HepG2 (cell line): Measurements from ENCODE around the gene LRRN3. TPM values are rescaled to one million over a fixed set of nuclear protein-coding genes. Genes with fewer than 3 reads are reported as not detected.

ENCODE experiments used
- ATAC-seq: fragments of 200-7000 bp; cut with Tn5 transposase; 3 replicates; pipeline ENCODE4 v1.9.1; 2020; ENCODE audit warnings: mild to moderate bottlenecking, moderate library complexity
- BruUV-seq: library from RNA; stranded (reverse); fragments of 400-500 nt; replicated peaks from 2 replicates; lab custom pipeline; 2021; lab: Mats Ljungman, UMichigan
- CTCF ChIA-PET: fragments of 300-600 bp; formaldehyde crosslinking; extraction: SDS; loops from one replicate; lab custom pipeline; 2021; ENCODE audit warnings: low total read pairs, inconsistent platforms, low intra/inter-chr PET ratio; lab: Yijun Ruan, JAX
- POLR2A ChIA-PET: fragments of 350-600 bp; sonication (Branson Sonifier 250); formaldehyde crosslinking; loops from one replicate; lab custom pipeline; 2020; ENCODE audit warnings: antibody characterized with exemption, inconsistent platforms; lab: Yijun Ruan, JAX
- DNase-seq: peaks from one replicate; pipeline ENCODE4 v3.0.0-alpha.2; 2015; ENCODE audit warnings: low spot score
- FAIRE-seq: peaks from 3 replicates; lab custom pipeline; 2011; peaks lifted over from hg19 to GRCh38; lab: Jason Lieb, UNC
- H2AFZ ChIP-seq: one replicate; pipeline ENCODE4 v1.6.1; 2011; ENCODE audit warnings: low read length, inconsistent platforms
- H3K27ac ChIP-seq: fragments of 300-600 bp; 3 replicates; pipeline ENCODE4 v1.8.0; 2011; ENCODE audit warnings: mixed run types, mild to moderate bottlenecking, mixed read lengths, low read length, inconsistent platforms; ENCODE audit not compliant: insufficient read depth; ENCODE audit errors: extremely low read length
- H3K27me3 ChIP-seq, 2 experiments: fragments of 200-600 bp in 1 of 2; 2 replicates in 1 of 2; 3 replicates in 1 of 2; pipeline versions ENCODE4 v1.6.0 to v1.8.0; 2011; ENCODE audit warnings: low read length in 2 of 2, mild to moderate bottlenecking in 2 of 2, moderate library complexity in 2 of 2, inconsistent platforms in 1 of 2; ENCODE audit not compliant: insufficient read depth in 2 of 2, control insufficient read depth in 1 of 2
- H3K36me3 ChIP-seq, 2 experiments: fragments of 200-600 bp in 1 of 2; replicated peaks in 1 of 2; 2 replicates in 1 of 2; 3 replicates in 1 of 2; pipeline versions ENCODE4 v1.5.1 to v1.8.0; 2011; ENCODE audit warnings: low read length in 2 of 2, inconsistent platforms in 1 of 2; ENCODE audit not compliant: insufficient read depth in 2 of 2, control insufficient read depth in 1 of 2
- H3K4me1 ChIP-seq: 2 replicates; pipeline ENCODE4 v1.5.1; 2012; ENCODE audit warnings: low read length, inconsistent platforms; ENCODE audit not compliant: insufficient read depth
- H3K4me2 ChIP-seq: 2 replicates; pipeline ENCODE4 v1.6.0; 2011; ENCODE audit warnings: low read depth, low read length, inconsistent platforms
- H3K4me3 ChIP-seq, 3 experiments: fragments of 200-600 bp in 1 of 3; sonication (generic), shearing (Covaris generic) in 1 of 3; replicated peaks in 1 of 3; 2 replicates each; pipeline ENCODE4 v1.5.1; 2011 to 2016; ENCODE audit warnings: low read length in 3 of 3, inconsistent platforms in 2 of 3, low read depth in 2 of 3, mild to moderate bottlenecking in 2 of 3, control low read depth in 1 of 3, mixed read lengths in 1 of 3; ENCODE audit not compliant: insufficient read depth in 1 of 3
- H3K79me2 ChIP-seq: one replicate; pipeline ENCODE4 v1.6.1; 2011; ENCODE audit warnings: low read length, inconsistent platforms; ENCODE audit not compliant: insufficient read depth
- H3K9ac ChIP-seq: 2 replicates; pipeline ENCODE4 v1.6.0; 2011; ENCODE audit warnings: mild to moderate bottlenecking, low read depth, low read length, inconsistent platforms; ENCODE audit not compliant: insufficient read depth
- H3K9me3 ChIP-seq: 2 replicates; pipeline ENCODE4 v1.5.1; 2012; ENCODE audit warnings: mild to moderate bottlenecking, low read length
- H4K20me1 ChIP-seq: 2 replicates; pipeline ENCODE4 v1.6.0; 2011; ENCODE audit warnings: inconsistent platforms, mild to moderate bottlenecking, low read length, moderate library complexity; ENCODE audit not compliant: insufficient read depth
- ATF1 ChIP-seq: IDR thresholded peaks from 2 replicates; pipeline ENCODE4 v1.6.1; 2016; ENCODE audit warnings: mild to moderate bottlenecking, control low read depth
- DNMT3B ChIP-seq: conservative IDR thresholded peaks from 2 replicates; pipeline ENCODE4 v1.6.1; 2016; ENCODE audit warnings: missing biosample characterization, control low read depth
- GFI1 ChIP-seq: sonication (generic); formaldehyde crosslinking; IDR thresholded peaks from 2 replicates; pipeline ENCODE4 v1.5.0; 2020; ENCODE audit warnings: missing genetic modification reagents, mild to moderate bottlenecking, borderline replicate concordance
- MYC ChIP-seq: sonication (generic); formaldehyde crosslinking; IDR thresholded peaks from 2 replicates; pipeline ENCODE4 v1.9.0; 2021; ENCODE audit warnings: missing genetic modification reagents, borderline replicate concordance
- RBM39 ChIP-seq: fragments of 200-400 bp; formaldehyde crosslinking; IDR thresholded peaks from one replicate; pipeline ENCODE4 v1.6.1; 2018; ENCODE audit warnings: antibody characterized with exemption, mild to moderate bottlenecking, low read depth, low read length; ENCODE audit not compliant: poor library complexity, severe bottlenecking
- SIN3A ChIP-seq: IDR thresholded peaks from 2 replicates; pipeline ENCODE4 v1.6.1; 2011; ENCODE audit warnings: low read depth, mild to moderate bottlenecking, control low read depth, low read length, borderline replicate concordance
- ZNF251 ChIP-seq: sonication (generic); formaldehyde crosslinking; IDR thresholded peaks from 2 replicates; pipeline ENCODE4 v1.9.0; 2021; ENCODE audit warnings: mild to moderate bottlenecking, missing genetic modification reagents
- ZNF432 ChIP-seq: sonication (generic); formaldehyde crosslinking; IDR thresholded peaks from 2 replicates; pipeline ENCODE4 v1.5.0; 2020; ENCODE audit warnings: missing genetic modification reagents, mild to moderate bottlenecking, borderline replicate concordance
- ZNF7 ChIP-seq: IDR thresholded peaks from 2 replicates; pipeline ENCODE4 v1.6.1; 2016; ENCODE audit warnings: missing biosample characterization, missing genetic modification reagents
- WGBS: methylation state at CpG from one replicate; pipeline ENCODE4 v1.1.6; 2017; ENCODE audit warnings: low lambda C conversion rate; 5-methylcytosine and 5-hydroxymethylcytosine counted together
- in situ Hi-C: cut with HindIII; loops from 2 replicates; pipeline ENCODE4 v1.10.0; 2017; ENCODE audit warnings: low pct_unique_long_range_greater_than_20kb; ENCODE audit not compliant: extremely low pct_ligation_motif_present
- intact Hi-C: fragments of 100-400 bp; cut with micrococcal nuclease; formaldehyde crosslinking; loops from one replicate; pipeline ENCODE4 v1.10.0; 2022; ENCODE audit not compliant: unreplicated experiment
- polyA plus RNA-seq, 8 experiments: library from polyadenylated mRNA; depleted of rRNA in 3 of 8; stranded (reverse) in 7 of 8; unstranded in 1 of 8; fragments of >200 nt; fragmentation: Illumina TruSeq in 4 of 8; extraction: Trizol in 4 of 8; gene quantifications; 2 replicates each; pipeline versions ENCODE4 v1.2.1 to v1.2.3, GENCODE V29; 2011 to 2016; ENCODE audit warnings: low read depth in 4 of 8, missing spikeins in 1 of 8, mixed read lengths in 1 of 8; ENCODE audit not compliant: insufficient read depth in 1 of 8
- total RNA-seq, 5 experiments: library from RNA; depleted of rRNA; stranded (reverse); fragments of >200 nt; fragmentation: Illumina TruSeq; extraction: Trizol; gene quantifications; 2 replicates each; pipeline ENCODE4 v1.2.3, GENCODE V29; 2016; ENCODE audit warnings: low read depth in 1 of 5
- TF ChIP-seq, protein P1 (sequence below): sonication (generic); formaldehyde crosslinking; IDR thresholded peaks from 2 replicates; pipeline ENCODE4 v1.5.0; 2020; ENCODE audit warnings: mild to moderate bottlenecking, missing genetic modification reagents, moderate library complexity

Gene LRRN3
- total and polyA plus RNA-seq, 2 of the 13 experiments (the other 11 are each of a cell fraction or from before 2014, with no cell fraction given), result 0.07 TPM; not detected in 1

DNA sequence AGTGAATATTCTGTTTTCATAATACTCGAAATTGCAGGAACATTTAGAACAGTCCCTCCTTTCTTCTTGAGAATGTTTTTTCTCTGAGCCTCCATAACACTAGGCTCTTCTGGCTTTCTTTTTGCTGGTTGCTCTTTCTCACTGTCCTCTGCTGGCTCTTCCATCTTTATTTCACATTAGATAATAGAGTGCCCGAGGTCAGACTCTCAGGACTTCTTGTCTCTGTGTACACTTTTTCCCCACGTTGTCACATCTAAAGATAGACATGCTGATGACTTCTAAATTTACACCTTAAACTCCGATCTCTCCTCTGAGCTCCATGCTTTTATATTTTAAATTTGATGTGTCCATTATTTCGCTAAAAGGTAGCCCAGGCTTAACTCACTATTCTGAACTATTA lies 15.4 kb upstream of the LRRN3 start:
- 79% methylated on average over 5 of the region's 5 CpGs for WGBS
- peaks cover 31% of the 10 kb centered on the region for H3K4me1 ChIP-seq
- ATAC-seq, result no peak
- intact Hi-C loops, result no loop called here
- no peak for DNase-seq
- in situ Hi-C loops, result loop anchor here (25.0 kb wide), 2 partner anchors 662 to 988 kb away; no protein-coding TSS in a partner anchor
- H3K4me2 ChIP-seq, result no peak overlapping the region
- POLR2A ChIA-PET, result no interaction called here
- no peak overlapping the region for H3K27ac ChIP-seq
- TF ChIP-seq MYC (CRISPR knock-in tag) (no peak), ZNF432 (CRISPR knock-in tag) (no peak), RBM39 (no peak)
- H3K4me3 ChIP-seq, result no peak overlapping the region
- H4K20me1 ChIP-seq, result no peaks in the 10 kb centered on the region
- no TSS peak for BruUV-seq
- H3K9me3 ChIP-seq, result no peaks in the 10 kb centered on the region
- no peaks in the 10 kb centered on the region for H3K36me3 ChIP-seq
- FAIRE-seq, result no peak
- no peaks in the 10 kb centered on the region for H3K27me3 ChIP-seq
- no peak overlapping the region for H2AFZ ChIP-seq
- no peaks in the 10 kb centered on the region for H3K79me2 ChIP-seq
- H3K9ac ChIP-seq, result no peak overlapping the region
- CTCF ChIA-PET, result no interaction called here

DNA sequence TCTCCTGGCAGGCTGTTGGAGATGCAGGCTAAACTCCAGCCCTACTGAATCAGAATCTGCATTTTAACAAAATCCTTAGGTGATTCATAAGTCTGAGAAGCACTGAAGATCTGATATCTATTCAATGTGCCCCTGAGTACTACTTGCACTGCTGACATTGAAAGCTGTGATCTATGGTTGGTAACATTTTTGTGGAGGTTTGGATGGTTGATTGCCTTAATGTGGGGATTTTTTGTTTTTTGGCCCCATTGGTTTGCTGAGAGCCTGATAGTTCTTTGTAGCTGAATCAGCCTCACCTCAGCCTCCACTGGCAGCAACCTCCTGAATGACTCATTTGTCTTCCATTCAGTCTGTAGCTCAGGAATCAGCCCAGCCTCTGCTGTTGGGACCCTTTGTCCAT lies 14.7 kb upstream of the LRRN3 start:
- POLR2A ChIA-PET, result no interaction called here
- Histone ChIP-seq H4K20me1 (no peaks in the 10 kb centered on the region), H3K36me3 (no peaks in the 10 kb centered on the region), H3K4me3 (no peak overlapping the region), H3K4me2 (no peak overlapping the region), H3K27ac (no peak overlapping the region), H3K9me3 (no peaks in the 10 kb centered on the region), H3K4me1 (peaks cover 31% of the 10 kb centered on the region), H3K27me3 (no peaks in the 10 kb centered on the region), H3K79me2 (no peaks in the 10 kb centered on the region), H3K9ac (no peak overlapping the region), H2AFZ (no peak overlapping the region)
- FAIRE-seq (no peak), ATAC-seq (no peak), DNase-seq (no peak)
- intact Hi-C loops (no loop called here), in situ Hi-C loops (loop anchor here (25.0 kb wide), 2 partner anchors 661 to 989 kb away; no protein-coding TSS in a partner anchor)
- CTCF ChIA-PET, result no interaction called here
- no TSS peak for BruUV-seq
- TF ChIP-seq ZNF7, result no peak
- TF ChIP-seq SIN3A, result no peak
- no peak for TF ChIP-seq ATF1 (CRISPR knock-in tag)
- TF ChIP-seq GFI1 (CRISPR knock-in tag), result no peak
- TF ChIP-seq ZNF251 (CRISPR knock-in tag), result no peak
- no peak for TF ChIP-seq DNMT3B (CRISPR knock-in tag)
- TF ChIP-seq, protein P1, sequence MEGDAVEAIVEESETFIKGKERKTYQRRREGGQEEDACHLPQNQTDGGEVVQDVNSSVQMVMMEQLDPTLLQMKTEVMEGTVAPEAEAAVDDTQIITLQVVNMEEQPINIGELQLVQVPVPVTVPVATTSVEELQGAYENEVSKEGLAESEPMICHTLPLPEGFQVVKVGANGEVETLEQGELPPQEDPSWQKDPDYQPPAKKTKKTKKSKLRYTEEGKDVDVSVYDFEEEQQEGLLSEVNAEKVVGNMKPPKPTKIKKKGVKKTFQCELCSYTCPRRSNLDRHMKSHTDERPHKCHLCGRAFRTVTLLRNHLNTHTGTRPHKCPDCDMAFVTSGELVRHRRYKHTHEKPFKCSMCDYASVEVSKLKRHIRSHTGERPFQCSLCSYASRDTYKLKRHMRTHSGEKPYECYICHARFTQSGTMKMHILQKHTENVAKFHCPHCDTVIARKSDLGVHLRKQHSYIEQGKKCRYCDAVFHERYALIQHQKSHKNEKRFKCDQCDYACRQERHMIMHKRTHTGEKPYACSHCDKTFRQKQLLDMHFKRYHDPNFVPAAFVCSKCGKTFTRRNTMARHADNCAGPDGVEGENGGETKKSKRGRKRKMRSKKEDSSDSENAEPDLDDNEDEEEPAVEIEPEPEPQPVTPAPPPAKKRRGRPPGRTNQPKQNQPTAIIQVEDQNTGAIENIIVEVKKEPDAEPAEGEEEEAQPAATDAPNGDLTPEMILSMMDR (CRISPR knock-in tag), result no peak
